HepG2 (cell line): Measurements from ENCODE around the gene RMI2. TPM values are rescaled to one million over a fixed set of nuclear protein-coding genes. Genes with fewer than 3 reads are reported as not detected.

ENCODE experiments used
- ATAC-seq: fragments of 200-7000 bp; cut with Tn5 transposase; 3 replicates; pipeline ENCODE4 v1.9.1; 2020; ENCODE audit warnings: mild to moderate bottlenecking, moderate library complexity
- BruUV-seq: library from RNA; stranded (reverse); fragments of 400-500 nt; replicated peaks from 2 replicates; lab custom pipeline; 2021; lab: Mats Ljungman, UMichigan
- CTCF ChIA-PET: fragments of 300-600 bp; formaldehyde crosslinking; extraction: SDS; loops from one replicate; lab custom pipeline; 2021; ENCODE audit warnings: low total read pairs, inconsistent platforms, low intra/inter-chr PET ratio; lab: Yijun Ruan, JAX
- POLR2A ChIA-PET: fragments of 350-600 bp; sonication (Branson Sonifier 250); formaldehyde crosslinking; loops from one replicate; lab custom pipeline; 2020; ENCODE audit warnings: antibody characterized with exemption, inconsistent platforms; lab: Yijun Ruan, JAX
- DNase-seq: peaks from one replicate; pipeline ENCODE4 v3.0.0-alpha.2; 2015; ENCODE audit warnings: low spot score
- FAIRE-seq: peaks from 3 replicates; lab custom pipeline; 2011; peaks lifted over from hg19 to GRCh38; lab: Jason Lieb, UNC
- H2AFZ ChIP-seq: one replicate; pipeline ENCODE4 v1.6.1; 2011; ENCODE audit warnings: low read length, inconsistent platforms
- H3K27ac ChIP-seq: fragments of 300-600 bp; 3 replicates; pipeline ENCODE4 v1.8.0; 2011; ENCODE audit warnings: mixed run types, mild to moderate bottlenecking, mixed read lengths, low read length, inconsistent platforms; ENCODE audit not compliant: insufficient read depth; ENCODE audit errors: extremely low read length
- H3K27me3 ChIP-seq, 2 experiments: fragments of 200-600 bp in 1 of 2; 2 replicates in 1 of 2; 3 replicates in 1 of 2; pipeline versions ENCODE4 v1.6.0 to v1.8.0; 2011; ENCODE audit warnings: low read length in 2 of 2, mild to moderate bottlenecking in 2 of 2, moderate library complexity in 2 of 2, inconsistent platforms in 1 of 2; ENCODE audit not compliant: insufficient read depth in 2 of 2, control insufficient read depth in 1 of 2
- H3K36me3 ChIP-seq, 2 experiments: fragments of 200-600 bp in 1 of 2; replicated peaks in 1 of 2; 2 replicates in 1 of 2; 3 replicates in 1 of 2; pipeline versions ENCODE4 v1.5.1 to v1.8.0; 2011; ENCODE audit warnings: low read length in 2 of 2, inconsistent platforms in 1 of 2; ENCODE audit not compliant: insufficient read depth in 2 of 2, control insufficient read depth in 1 of 2
- H3K4me1 ChIP-seq: 2 replicates; pipeline ENCODE4 v1.5.1; 2012; ENCODE audit warnings: low read length, inconsistent platforms; ENCODE audit not compliant: insufficient read depth
- H3K4me2 ChIP-seq: 2 replicates; pipeline ENCODE4 v1.6.0; 2011; ENCODE audit warnings: low read depth, low read length, inconsistent platforms
- H3K4me3 ChIP-seq, 3 experiments: fragments of 200-600 bp in 1 of 3; sonication (generic), shearing (Covaris generic) in 1 of 3; replicated peaks in 1 of 3; 2 replicates each; pipeline ENCODE4 v1.5.1; 2011 to 2016; ENCODE audit warnings: low read length in 3 of 3, inconsistent platforms in 2 of 3, low read depth in 2 of 3, mild to moderate bottlenecking in 2 of 3, control low read depth in 1 of 3, mixed read lengths in 1 of 3; ENCODE audit not compliant: insufficient read depth in 1 of 3
- H3K79me2 ChIP-seq: one replicate; pipeline ENCODE4 v1.6.1; 2011; ENCODE audit warnings: low read length, inconsistent platforms; ENCODE audit not compliant: insufficient read depth
- H3K9ac ChIP-seq: 2 replicates; pipeline ENCODE4 v1.6.0; 2011; ENCODE audit warnings: mild to moderate bottlenecking, low read depth, low read length, inconsistent platforms; ENCODE audit not compliant: insufficient read depth
- H3K9me3 ChIP-seq: 2 replicates; pipeline ENCODE4 v1.5.1; 2012; ENCODE audit warnings: mild to moderate bottlenecking, low read length
- H4K20me1 ChIP-seq: 2 replicates; pipeline ENCODE4 v1.6.0; 2011; ENCODE audit warnings: inconsistent platforms, mild to moderate bottlenecking, low read length, moderate library complexity; ENCODE audit not compliant: insufficient read depth
- ATF4 ChIP-seq, 2 experiments: fragments of 450-650 bp in 1 of 2; sonication (generic) in 1 of 2; formaldehyde crosslinking; IDR thresholded peaks; 2 replicates each; pipeline versions ENCODE4 v1.5.0 to v1.8.0; 2020 to 2022; ENCODE audit warnings: mild to moderate bottlenecking in 1 of 2, missing genetic modification reagents in 1 of 2
- CHD2 ChIP-seq: IDR thresholded peaks from 2 replicates; pipeline ENCODE4 v1.6.1; 2011; ENCODE audit warnings: low read depth, low read length, improper control_type of control experiment
- DZIP1 ChIP-seq: sonication (generic); formaldehyde crosslinking; IDR thresholded peaks from 2 replicates; pipeline ENCODE4 v1.5.0; 2020; ENCODE audit warnings: mild to moderate bottlenecking, missing genetic modification reagents
- TFDP1 ChIP-seq: IDR thresholded peaks from 2 replicates; pipeline ENCODE4 v1.6.1; 2016; ENCODE audit warnings: missing compliant biosample characterization, missing genetic modification reagents, borderline replicate concordance
- ZBTB40 ChIP-seq, 2 experiments: fragments of 450-650 bp in 1 of 2; sonication (generic) in 1 of 2; formaldehyde crosslinking in 1 of 2; IDR thresholded peaks; 2 replicates each; pipeline versions ENCODE4 v1.6.1 to v1.8.0; 2016 to 2022; ENCODE audit warnings: antibody characterized with exemption in 1 of 2, mild to moderate bottlenecking in 1 of 2, missing genetic modification reagents in 1 of 2
- ZNF121 ChIP-seq: sonication (generic); formaldehyde crosslinking; IDR thresholded peaks from 2 replicates; pipeline ENCODE4 v1.5.0; 2020; ENCODE audit warnings: mild to moderate bottlenecking, missing genetic modification reagents
- ZNF746 ChIP-seq: sonication (generic); formaldehyde crosslinking; IDR thresholded peaks from 2 replicates; pipeline ENCODE4 v1.8.0; 2022; ENCODE audit warnings: mild to moderate bottlenecking, missing genetic modification reagents
- WGBS: methylation state at CpG from one replicate; pipeline ENCODE4 v1.1.6; 2017; ENCODE audit warnings: low lambda C conversion rate; 5-methylcytosine and 5-hydroxymethylcytosine counted together
- in situ Hi-C: cut with HindIII; loops from 2 replicates; pipeline ENCODE4 v1.10.0; 2017; ENCODE audit warnings: low pct_unique_long_range_greater_than_20kb; ENCODE audit not compliant: extremely low pct_ligation_motif_present
- intact Hi-C: fragments of 100-400 bp; cut with micrococcal nuclease; formaldehyde crosslinking; loops from one replicate; pipeline ENCODE4 v1.10.0; 2022; ENCODE audit not compliant: unreplicated experiment
- polyA plus RNA-seq, 8 experiments: library from polyadenylated mRNA; depleted of rRNA in 3 of 8; stranded (reverse) in 7 of 8; unstranded in 1 of 8; fragments of >200 nt; fragmentation: Illumina TruSeq in 4 of 8; extraction: Trizol in 4 of 8; gene quantifications; 2 replicates each; pipeline versions ENCODE4 v1.2.1 to v1.2.3, GENCODE V29; 2011 to 2016; ENCODE audit warnings: low read depth in 4 of 8, missing spikeins in 1 of 8, mixed read lengths in 1 of 8; ENCODE audit not compliant: insufficient read depth in 1 of 8
- total RNA-seq, 5 experiments: library from RNA; depleted of rRNA; stranded (reverse); fragments of >200 nt; fragmentation: Illumina TruSeq; extraction: Trizol; gene quantifications; 2 replicates each; pipeline ENCODE4 v1.2.3, GENCODE V29; 2016; ENCODE audit warnings: low read depth in 1 of 5

Gene RMI2
- total and polyA plus RNA-seq, 2 of the 13 experiments (the other 11 are each of a cell fraction or from before 2014, with no cell fraction given), result 24.5 to 55.7 TPM

GRCh38 chr16:11326084-11326736 is 19.0 kb upstream of the RMI2 start:
- CTCF ChIA-PET, result no interaction called here
- no peak overlapping the region for H3K4me3 ChIP-seq
- no peak for ATAC-seq
- no peak for FAIRE-seq
- no peaks in the 10 kb centered on the region for H3K36me3 ChIP-seq
- TF ChIP-seq ATF4 (CRISPR knock-in tag; IDR thresholded peaks at IDR 0.05) (no peak), DZIP1 (CRISPR knock-in tag) (0 out of 2 replicates have a peak, but pooled peaks have one; percentile 33), ZNF121 (CRISPR knock-in tag) (peak; percentile 57; the same call in 1 of the 2 replicates), ZNF746 (CRISPR knock-in tag) (0 out of 2 replicates have a peak, but pooled peaks have one; percentile 23), CHD2 (no peak), TFDP1 (CRISPR knock-in tag) (no peak), ZBTB40 (IDR thresholded peaks at IDR 0.05) (no peak), ZBTB40 (CRISPR knock-in tag; IDR thresholded peaks at IDR 0.05) (0 out of 2 replicates have a peak, but pooled peaks have one; percentile 35)
- no peak overlapping the region for H3K9ac ChIP-seq
- H3K4me1 ChIP-seq, result peaks cover 50% of the 10 kb centered on the region
- no peaks in the 10 kb centered on the region for H4K20me1 ChIP-seq
- no peaks in the 10 kb centered on the region for H3K79me2 ChIP-seq
- H3K27ac ChIP-seq, result no peak overlapping the region
- in situ Hi-C loops, result no loop called here
- intact Hi-C loops, result no loop called here
- H3K4me2 ChIP-seq, result no peak overlapping the region
- POLR2A ChIA-PET, result interaction anchor here (0.6 to 2.7 kb wide), 2 partner anchors 46 to 70 kb away, joined by 3 to 9 read pairs; partner anchors contain the start of gene SOCS1
- H3K9me3 ChIP-seq, result no peaks in the 10 kb centered on the region
- no peak for DNase-seq
- 90% methylated on average over 9 of the region's 9 CpGs for WGBS
- no peak overlapping the region for H2AFZ ChIP-seq
- BruUV-seq, result no TSS peak
- H3K27me3 ChIP-seq, result no peaks in the 10 kb centered on the region
